HS-27A (cell line): ENCODE data around the gene CES4A.
A peak's percentile ranks its signal among the peaks of the same experiment; 100 is the strongest.
"Not testable (repeated sequence)": the region's sequence is repeated elsewhere in the genome, so short reads cannot be mapped to it uniquely, and the experiment has no call there.

ENCODE experiments used
- DNase-seq: peaks from one replicate; pipeline ENCODE4 v3.0.0-alpha.2; 2012; ENCODE audit warnings: low read depth, missing footprints

Gene CES4A

GRCh38 chr16:66991545-66992077, 3.2 kb downstream of the CES4A start:
- DNase-seq, result no peak

- DNase-seq, result not testable (repeated sequence)
Measured at GRCh38 chr16:66993558-66993957, 5.2 kb downstream of the CES4A start.

GRCh38 chr16:66996324-66996982, 8.1 kb downstream of the CES4A start:
- DNase-seq, result no peak

- no peak for DNase-seq
Measured at GRCh38 chr16:66996983-66997358, 8.6 kb downstream of the CES4A start.

GRCh38 chr16:67000384-67001351, 12.3 kb downstream of the CES4A start:
- no peak for DNase-seq

GRCh38 chr16:67001726-67002125, 13.3 kb downstream of the CES4A start:
- no peak for DNase-seq

- no peak for DNase-seq
Measured at GRCh38 chr16:67006930-67007658, 18.7 kb downstream of the CES4A start.

- no peak for DNase-seq
Measured at GRCh38 chr16:67009158-67009557, 20.8 kb downstream of the CES4A start.

- DNase-seq, result no peak
Measured at GRCh38 chr16:67011274-67011673, 22.9 kb downstream of the CES4A start.

GRCh38 chr16:67013233-67013822, 24.9 kb downstream of the CES4A start:
- no peak for DNase-seq

- no peak for DNase-seq
Measured at GRCh38 chr16:67013823-67014633, 25.6 kb downstream of the CES4A start.

- no peak for DNase-seq
Measured at GRCh38 chr16:67014634-67015312, 26.4 kb downstream of the CES4A start.

GRCh38 chr16:67015313-67015731, 26.9 kb downstream of the CES4A start:
- DNase-seq, result no peak

- DNase-seq, result no peak
Measured at GRCh38 chr16:67016143-67016542, 27.8 kb downstream of the CES4A start.

- no peak for DNase-seq
Measured at GRCh38 chr16:67016681-67017420, 28.5 kb downstream of the CES4A start.

GRCh38 chr16:67017421-67017750, 29.0 kb downstream of the CES4A start:
- no peak for DNase-seq

GRCh38 chr16:67017810-67018488, 29.6 kb downstream of the CES4A start:
- DNase-seq, result peak; percentile 88

GRCh38 chr16:67019171-67019570, 30.8 kb downstream of the CES4A start:
- DNase-seq, result no peak

GRCh38 chr16:67021321-67021720, 32.9 kb downstream of the CES4A start:
- DNase-seq, result no peak
